HepG2 (cell line): ENCODE results near the gene MRPL58. TPM values are rescaled to one million over a fixed set of nuclear protein-coding genes. Genes with fewer than 3 reads are reported as not detected.

Experiments used
- CTCF ChIP-seq: sonication (generic); formaldehyde crosslinking; IDR thresholded peaks from 2 replicates; pipeline ENCODE4 v1.5.0; 2020; ENCODE audit warnings: mild to moderate bottlenecking, missing genetic modification reagents, moderate library complexity
- MTERF4 ChIP-seq: sonication (generic); formaldehyde crosslinking; IDR thresholded peaks from 2 replicates; pipeline ENCODE4 v1.8.0; 2023; ENCODE audit warnings: mild to moderate bottlenecking, missing genetic modification reagents
- SAP130 ChIP-seq: IDR thresholded peaks from 2 replicates; pipeline ENCODE4 v1.6.1; 2016; ENCODE audit warnings: low read depth
- TCF12 ChIP-seq, 2 experiments: fragments of 450-650 bp in 1 of 2; sonication (generic) in 1 of 2; formaldehyde crosslinking in 1 of 2; IDR thresholded peaks; 2 replicates each; pipeline versions ENCODE4 v1.6.1 to v1.8.0; 2017 to 2022; ENCODE audit warnings: antibody characterized with exemption in 1 of 2, mild to moderate bottlenecking in 1 of 2, missing genetic modification reagents in 1 of 2, moderate library complexity in 1 of 2
- ZNF142 ChIP-seq: sonication (generic); formaldehyde crosslinking; IDR thresholded peaks from 2 replicates; pipeline ENCODE4 v1.4.0; 2020; ENCODE audit warnings: missing genetic modification reagents
- ZNF251 ChIP-seq: sonication (generic); formaldehyde crosslinking; IDR thresholded peaks from 2 replicates; pipeline ENCODE4 v1.9.0; 2021; ENCODE audit warnings: mild to moderate bottlenecking, missing genetic modification reagents
- ZNF501 ChIP-seq: sonication (generic); formaldehyde crosslinking; IDR thresholded peaks from 2 replicates; pipeline ENCODE4 v1.5.1; 2020; ENCODE audit warnings: mild to moderate bottlenecking, moderate library complexity, missing genetic modification reagents
- ZNF552 ChIP-seq: sonication (generic); formaldehyde crosslinking; IDR thresholded peaks from 2 replicates; pipeline ENCODE4 v1.9.0; 2022; ENCODE audit warnings: missing genetic modification reagents, mild to moderate bottlenecking, borderline replicate concordance
- ZNF558 ChIP-seq: sonication (generic); formaldehyde crosslinking; IDR thresholded peaks from 2 replicates; pipeline ENCODE4 v1.9.0; 2022; ENCODE audit warnings: mild to moderate bottlenecking, missing genetic modification reagents, borderline replicate concordance
- ZNF563 ChIP-seq: sonication (generic); formaldehyde crosslinking; IDR thresholded peaks from 2 replicates; pipeline ENCODE4 v1.8.0; 2022; ENCODE audit warnings: mild to moderate bottlenecking, moderate library complexity, missing genetic modification reagents
- ZNF567 ChIP-seq: sonication (generic); formaldehyde crosslinking; IDR thresholded peaks from 2 replicates; pipeline ENCODE4 v1.8.1; 2023; ENCODE audit warnings: mild to moderate bottlenecking, missing genetic modification reagents, borderline replicate concordance
- ZNF878 ChIP-seq: sonication (generic); formaldehyde crosslinking; IDR thresholded peaks from 2 replicates; pipeline ENCODE4 v1.8.1; 2023; ENCODE audit warnings: mild to moderate bottlenecking, missing genetic modification reagents, moderate library complexity
- polyA plus RNA-seq, 8 experiments: library from polyadenylated mRNA; depleted of rRNA in 3 of 8; stranded (reverse) in 7 of 8; unstranded in 1 of 8; fragments of >200 nt; fragmentation: Illumina TruSeq in 4 of 8; extraction: Trizol in 4 of 8; gene quantifications; 2 replicates each; pipeline versions ENCODE4 v1.2.1 to v1.2.3, GENCODE V29; 2011 to 2016; ENCODE audit warnings: low read depth in 4 of 8, missing spikeins in 1 of 8, mixed read lengths in 1 of 8; ENCODE audit not compliant: insufficient read depth in 1 of 8
- total RNA-seq, 5 experiments: library from RNA; depleted of rRNA; stranded (reverse); fragments of >200 nt; fragmentation: Illumina TruSeq; extraction: Trizol; gene quantifications; 2 replicates each; pipeline ENCODE4 v1.2.3, GENCODE V29; 2016; ENCODE audit warnings: low read depth in 1 of 5

Gene MRPL58
- total and polyA plus RNA-seq, 2 of the 13 experiments (the other 11 are each of a cell fraction or from before 2014, with no cell fraction given) = 44.9 to 68.9 TPM

- TF ChIP-seq ZNF501 (CRISPR knock-in tag) = peak; percentile 51; the same call in 1 of the 2 replicates
- peak; percentile 61 for TF ChIP-seq CTCF (CRISPR knock-in tag)
- no peak for TF ChIP-seq ZNF567 (CRISPR knock-in tag)
- TF ChIP-seq ZNF552 = no peak
- no peak for TF ChIP-seq ZNF878 (CRISPR knock-in tag)
- no peak for TF ChIP-seq ZNF142 (CRISPR knock-in tag)
- peak; percentile 54 for TF ChIP-seq SAP130 (CRISPR knock-in tag)
- TF ChIP-seq MTERF4 (CRISPR knock-in tag) = peak; percentile 60; the same call in 1 of the 2 replicates
- TF ChIP-seq ZNF563 (CRISPR knock-in tag) = peak; percentile 13; the same call in 1 of the 2 replicates
- TF ChIP-seq TCF12 (IDR thresholded peaks at IDR 0.05) = no peak
- TF ChIP-seq TCF12 (CRISPR knock-in tag; IDR thresholded peaks at IDR 0.05) = 0 out of 2 replicates have a peak, but pooled peaks have one; percentile 11
- TF ChIP-seq ZNF558 = no peak
- no peak for TF ChIP-seq ZNF251 (CRISPR knock-in tag)
These were observed 24.4 kb upstream of the MRPL58 start (continued) for GRCh38 chr17:74987909-74988711.
